SK-N-SH treated with all-trans-retinoic acid at 6 μM for 48 hours (cell line): Measurements from ENCODE around the gene TREH.
"Not testable (repeated sequence)": the region's sequence is repeated elsewhere in the genome, so short reads cannot be mapped to it uniquely, and the experiment has no call there.

ENCODE experiments used
- CREB5 ChIP-seq: fragments of 250-450 bp; sonication (Bioruptor Pico); IDR thresholded peaks from 2 replicates; pipeline ENCODE4 v1.5.1; 2020; ENCODE audit warnings: low read depth, mild to moderate bottlenecking, moderate library complexity
- CSDC2 ChIP-seq: fragments of 250-450 bp; sonication (Bioruptor Pico); IDR thresholded peaks from 2 replicates; pipeline ENCODE4 v1.5.0; 2020; ENCODE audit warnings: mild to moderate bottlenecking, moderate library complexity
- ISL1 ChIP-seq: fragments of 250-450 bp; sonication (Bioruptor Pico); IDR thresholded peaks from 2 replicates; pipeline ENCODE4 v2.1.2; 2022; ENCODE audit warnings: mild to moderate bottlenecking, moderate library complexity
- OSR1 ChIP-seq: fragments of 250-450 bp; sonication (Bioruptor Pico); IDR thresholded peaks from 2 replicates; pipeline ENCODE4 v1.8.0; 2022; ENCODE audit warnings: moderate library complexity, mild to moderate bottlenecking, inconsistent platforms
- RARB ChIP-seq: fragments of 250-450 bp; sonication (Bioruptor Pico); IDR thresholded peaks from 2 replicates; pipeline ENCODE4 v1.8.0; 2021; ENCODE audit warnings: mild to moderate bottlenecking, moderate library complexity
- ZFP3 ChIP-seq: fragments of 250-450 bp; sonication (Bioruptor Pico); IDR thresholded peaks from 2 replicates; pipeline ENCODE4 v1.5.0; 2020; ENCODE audit warnings: mild to moderate bottlenecking, moderate library complexity
- ZNF565 ChIP-seq: fragments of 450-650 bp; formaldehyde crosslinking; conservative IDR thresholded peaks from 2 replicates; pipeline ENCODE4 v1.5.0; 2020; ENCODE audit warnings: low read depth, mild to moderate bottlenecking, moderate library complexity
- ZNF8 ChIP-seq: fragments of 450-650 bp; formaldehyde crosslinking; IDR thresholded peaks from 2 replicates; pipeline ENCODE4 v1.5.0; 2020; ENCODE audit warnings: mild to moderate bottlenecking, moderate library complexity
- TF ChIP-seq, protein P1 (sequence below): fragments of 250-450 bp; sonication (Bioruptor Pico); IDR thresholded peaks from 2 replicates; pipeline ENCODE4 v1.8.0; 2020; ENCODE audit warnings: mild to moderate bottlenecking, moderate library complexity, borderline replicate concordance

GRCh38 chr11:118688339-118688738 is 8.9 kb upstream of the TREH start:
- not testable (repeated sequence) for TF ChIP-seq CREB5 (CRISPR knock-in tag); ISL1; ZFP3 (CRISPR knock-in tag); ZNF8; ZNF565; OSR1 (CRISPR knock-in tag); CSDC2 (CRISPR knock-in tag); RARB (CRISPR knock-in tag)
- TF ChIP-seq, protein P1, sequence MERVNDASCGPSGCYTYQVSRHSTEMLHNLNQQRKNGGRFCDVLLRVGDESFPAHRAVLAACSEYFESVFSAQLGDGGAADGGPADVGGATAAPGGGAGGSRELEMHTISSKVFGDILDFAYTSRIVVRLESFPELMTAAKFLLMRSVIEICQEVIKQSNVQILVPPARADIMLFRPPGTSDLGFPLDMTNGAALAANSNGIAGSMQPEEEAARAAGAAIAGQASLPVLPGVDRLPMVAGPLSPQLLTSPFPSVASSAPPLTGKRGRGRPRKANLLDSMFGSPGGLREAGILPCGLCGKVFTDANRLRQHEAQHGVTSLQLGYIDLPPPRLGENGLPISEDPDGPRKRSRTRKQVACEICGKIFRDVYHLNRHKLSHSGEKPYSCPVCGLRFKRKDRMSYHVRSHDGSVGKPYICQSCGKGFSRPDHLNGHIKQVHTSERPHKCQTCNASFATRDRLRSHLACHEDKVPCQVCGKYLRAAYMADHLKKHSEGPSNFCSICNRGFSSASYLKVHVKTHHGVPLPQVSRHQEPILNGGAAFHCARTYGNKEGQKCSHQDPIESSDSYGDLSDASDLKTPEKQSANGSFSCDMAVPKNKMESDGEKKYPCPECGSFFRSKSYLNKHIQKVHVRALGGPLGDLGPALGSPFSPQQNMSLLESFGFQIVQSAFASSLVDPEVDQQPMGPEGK (CRISPR knock-in tag) = not testable (repeated sequence)
